ENCODE measurements around the gene WTAP.

GRCh38 chr6:159715605-159716004 is 11.7 kb upstream of the WTAP start:
- TF ChIP-seq CTCF (conservative IDR thresholded peaks at IDR 0.05; ENCODE audit: low read depth, low read length) (no peak), RFX5 (IDR thresholded peaks at IDR 0.05; ENCODE audit: low read depth, low read length) (no peak), POLR2A (IDR thresholded peaks at IDR 0.05; ENCODE audit: low read depth, low read length) (no peak), BHLHE40 (IDR thresholded peaks at IDR 0.05; ENCODE audit: low read depth, low read length) (no peak), CEBPB (IDR thresholded peaks at IDR 0.05; ENCODE audit: low read depth, low read length) (no peak)
